Thyroid gland (tissue), 4 donors: ENCODE results near the gene LARP1B. TPM values are rescaled to one million over a fixed set of nuclear protein-coding genes. Genes with fewer than 3 reads are reported as not detected.
"Not testable (repeated sequence)": the region's sequence is repeated elsewhere in the genome, so short reads cannot be mapped to it uniquely, and the experiment has no call there.

Experiments
- DNase-seq, 2 donors: peaks; one replicate each; pipeline ENCODE4 v3.0.0-alpha.2; 2019
- H3K27ac ChIP-seq, 3 donors: fragments of 200-600 bp; sonication (generic); 1 replicate in 2 of 3; 2 replicates in 1 of 3; pipeline ENCODE4 v1.5.1; 2016 to 2019; ENCODE audit warnings: mild to moderate bottlenecking in 1 of 3, moderate library complexity in 1 of 3
- H3K27me3 ChIP-seq: fragments of 200-600 bp; sonication (generic); one replicate; pipeline ENCODE4 v1.5.1; 2019
- H3K36me3 ChIP-seq, 2 donors: fragments of 200-600 bp; sonication (generic); one replicate each; pipeline ENCODE4 v1.5.1; 2016 to 2019
- H3K4me1 ChIP-seq, 2 donors: fragments of 200-600 bp; sonication (generic); one replicate each; pipeline ENCODE4 v1.5.1; 2017 to 2019
- H3K4me3 ChIP-seq, 3 donors: fragments of 200-600 bp; sonication (generic); replicated peaks in 1 of 3; 1 replicate in 2 of 3; 2 replicates in 1 of 3; pipeline ENCODE4 v1.5.1; 2016; ENCODE audit warnings: mild to moderate bottlenecking in 1 of 3
- H3K9me3 ChIP-seq: fragments of 200-600 bp; sonication (generic); one replicate; pipeline ENCODE4 v1.5.1; 2017
- POLR2A ChIP-seq, 2 donors: fragments of 450-650 bp; IDR thresholded peaks; one replicate each; pipeline ENCODE4 v1.6.1; 2017; ENCODE audit warnings: antibody characterized with exemption in 2 of 2, mild to moderate bottlenecking in 2 of 2, moderate library complexity in 1 of 2
- WGBS, 2 donors: methylation state at CpG; one replicate each; pipeline ENCODE4 v1.1.5; 2017; 5-methylcytosine and 5-hydroxymethylcytosine counted together
- intact Hi-C: fragments of 100-400 bp; cut with DNase I; formaldehyde crosslinking; loops from one replicate; pipeline ENCODE4 v1.15.1; 2023
- total RNA-seq, 4 donors: library from RNA; depleted of rRNA; stranded (reverse); fragments of >200 nt; gene quantifications; one replicate each; pipeline ENCODE4 v1.2.3, GENCODE V29; 2016
- TF ChIP-seq, protein P1 (sequence below), 6 experiments: fragments of 200-600 bp in 3 of 6; fragments of 450-650 bp in 3 of 6; sonication (generic) in 3 of 6; IDR thresholded peaks; one replicate each; pipeline ENCODE4 v1.5.1; 2016 to 2019; ENCODE audit warnings: antibody characterized with exemption in 6 of 6, mild to moderate bottlenecking in 2 of 6, inconsistent platforms in 1 of 6, moderate library complexity in 1 of 6

Gene LARP1B
- total RNA-seq, 4 donors from 2014 or later = 25.4 to 42.7 (median 33.4) TPM

DNA sequence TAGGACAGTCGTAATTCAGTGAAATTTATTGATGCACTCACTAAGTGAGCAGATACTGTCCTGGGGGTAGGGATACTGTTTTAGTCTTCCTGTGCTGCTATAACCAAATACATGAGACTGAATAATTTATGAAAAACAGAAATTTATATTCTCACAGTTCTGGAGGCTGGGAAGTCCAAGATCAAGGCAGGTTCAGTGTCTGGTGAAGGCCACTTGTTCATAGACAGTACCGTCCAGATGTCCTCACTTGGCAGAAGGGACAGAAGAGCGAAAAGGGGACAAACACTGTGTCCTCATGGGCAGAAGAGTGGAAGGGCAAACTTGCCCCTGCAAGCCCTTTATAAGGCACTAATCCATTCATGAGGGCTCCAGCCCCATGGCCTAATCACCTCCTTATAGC is 180.9 kb downstream of the LARP1B start:
- Histone ChIP-seq H3K36me3 (no peaks in the 10 kb centered on the region), H3K9me3 (no peaks in the 10 kb centered on the region), H3K27me3 (no peaks in the 10 kb centered on the region), H3K4me3 (no peak overlapping the region), H3K4me1 (no peaks in the 10 kb centered on the region), H3K27ac (no peak overlapping the region)
- TF ChIP-seq, protein P1, sequence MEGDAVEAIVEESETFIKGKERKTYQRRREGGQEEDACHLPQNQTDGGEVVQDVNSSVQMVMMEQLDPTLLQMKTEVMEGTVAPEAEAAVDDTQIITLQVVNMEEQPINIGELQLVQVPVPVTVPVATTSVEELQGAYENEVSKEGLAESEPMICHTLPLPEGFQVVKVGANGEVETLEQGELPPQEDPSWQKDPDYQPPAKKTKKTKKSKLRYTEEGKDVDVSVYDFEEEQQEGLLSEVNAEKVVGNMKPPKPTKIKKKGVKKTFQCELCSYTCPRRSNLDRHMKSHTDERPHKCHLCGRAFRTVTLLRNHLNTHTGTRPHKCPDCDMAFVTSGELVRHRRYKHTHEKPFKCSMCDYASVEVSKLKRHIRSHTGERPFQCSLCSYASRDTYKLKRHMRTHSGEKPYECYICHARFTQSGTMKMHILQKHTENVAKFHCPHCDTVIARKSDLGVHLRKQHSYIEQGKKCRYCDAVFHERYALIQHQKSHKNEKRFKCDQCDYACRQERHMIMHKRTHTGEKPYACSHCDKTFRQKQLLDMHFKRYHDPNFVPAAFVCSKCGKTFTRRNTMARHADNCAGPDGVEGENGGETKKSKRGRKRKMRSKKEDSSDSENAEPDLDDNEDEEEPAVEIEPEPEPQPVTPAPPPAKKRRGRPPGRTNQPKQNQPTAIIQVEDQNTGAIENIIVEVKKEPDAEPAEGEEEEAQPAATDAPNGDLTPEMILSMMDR (IDR thresholded peaks at IDR 0.05) = no peak
- no peak for TF ChIP-seq POLR2A (IDR thresholded peaks at IDR 0.05)
- intact Hi-C loops = no loop called here
- DNase-seq = no peak
- WGBS, 2 donors = 87 to 89% methylated on average over 3 of the region's 3 CpGs

DNA sequence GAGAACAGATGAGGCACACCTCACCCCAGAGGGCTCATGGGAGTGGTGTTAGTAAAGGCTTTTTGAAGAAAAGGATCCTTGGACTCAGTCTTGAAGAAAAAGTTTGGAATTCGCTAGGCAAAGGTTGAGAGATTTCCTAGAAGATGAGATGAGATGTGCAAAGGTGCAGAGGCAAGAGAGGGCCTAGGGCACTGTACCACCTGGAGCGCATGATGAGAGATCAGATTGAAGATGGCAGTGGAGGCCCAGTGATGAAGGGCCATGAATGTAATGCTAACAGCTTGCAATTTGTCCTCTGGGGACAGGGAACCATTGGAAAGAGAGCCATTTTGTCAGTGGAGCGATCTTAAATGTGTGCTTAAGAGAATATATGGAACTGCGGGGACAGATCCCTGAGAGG is 181.5 kb downstream of the LARP1B start:
- H3K27ac ChIP-seq = no peak overlapping the region
- TF ChIP-seq, protein P1 (IDR thresholded peaks at IDR 0.05) = no peak
- TF ChIP-seq POLR2A (IDR thresholded peaks at IDR 0.05) = no peak
- 92 to 94% methylated on average over 4 of the region's 4 CpGs for WGBS, 2 donors
- H3K9me3 ChIP-seq = no peaks in the 10 kb centered on the region
- no peak for DNase-seq
- no peaks in the 10 kb centered on the region for H3K36me3 ChIP-seq
- H3K4me1 ChIP-seq = no peaks in the 10 kb centered on the region
- H3K4me3 ChIP-seq = no peak overlapping the region
- intact Hi-C loops = no loop called here
- H3K27me3 ChIP-seq = no peaks in the 10 kb centered on the region

- Histone ChIP-seq H3K36me3 (no peaks in the 10 kb centered on the region), H3K27ac (no peak overlapping the region), H3K4me3 (no peak overlapping the region), H3K4me1 (no peaks in the 10 kb centered on the region), H3K27me3 (no peaks in the 10 kb centered on the region), H3K9me3 (no peaks in the 10 kb centered on the region)
- DNase-seq = no peak
- 95 to 98% methylated on average over 2 of the region's 2 CpGs for WGBS, 2 donors
- TF ChIP-seq, protein P1 (IDR thresholded peaks at IDR 0.05) = no peak
- TF ChIP-seq POLR2A (IDR thresholded peaks at IDR 0.05) = no peak
- intact Hi-C loops = no loop called here
Observed at GRCh38 chr4:128244379-128244778, 183.3 kb downstream of the LARP1B start.

GRCh38 chr4:128245391-128245790 is 184.3 kb downstream of the LARP1B start:
- H3K36me3 ChIP-seq, H3K4me1 ChIP-seq, H3K27ac ChIP-seq, H3K4me3 ChIP-seq, H3K27me3 ChIP-seq, DNase-seq, H3K9me3 ChIP-seq, intact Hi-C loops: not testable (repeated sequence)
- 86 to 88% methylated on average over 5 of the region's 5 CpGs for WGBS, 2 donors

GRCh38 chr4:128247906-128248305 is 186.8 kb downstream of the LARP1B start:
- no peak for TF ChIP-seq POLR2A (IDR thresholded peaks at IDR 0.05)
- TF ChIP-seq, protein P1 (IDR thresholded peaks at IDR 0.05) = no peak
- H3K9me3 ChIP-seq = no peaks in the 10 kb centered on the region
- no peak overlapping the region for H3K27ac ChIP-seq
- H3K36me3 ChIP-seq = no peaks in the 10 kb centered on the region
- no peak overlapping the region for H3K4me3 ChIP-seq
- no peaks in the 10 kb centered on the region for H3K4me1 ChIP-seq
- WGBS, 2 donors = 96 to 97% methylated on average over 1 of the region's 1 CpG
- intact Hi-C loops = no loop called here
- no peaks in the 10 kb centered on the region for H3K27me3 ChIP-seq
- DNase-seq = no peak
